Thoracic aorta (tissue), 2 donors: ENCODE measurements around the gene TMEM208. TPM values are rescaled to one million over a fixed set of nuclear protein-coding genes. Genes with fewer than 3 reads are reported as not detected.
A peak's percentile ranks its signal among the peaks of the same experiment; 100 is the strongest.

Experiments used
- ATAC-seq: fragments of 150-250 bp; one replicate; pipeline ENCODE4 v1.8.0; 2017; ENCODE audit warnings: low read depth; ENCODE audit not compliant: insufficient number of reproducible peaks, low FRiP score
- DNase-seq: peaks from one replicate; pipeline ENCODE4 v3.0.0-alpha.2; 2020; ENCODE audit warnings: low spot score
- H3K27ac ChIP-seq, 2 donors: fragments of 200-600 bp; sonication (generic); 1 replicate in 1 of 2; 2 replicates in 1 of 2; pipeline ENCODE4 v1.5.1; 2016; ENCODE audit warnings: mild to moderate bottlenecking in 2 of 2, moderate library complexity in 2 of 2
- H3K27me3 ChIP-seq: fragments of 200-600 bp; sonication (generic); replicated peaks from 2 replicates; pipeline ENCODE4 v1.6.0; 2016; ENCODE audit warnings: mild to moderate bottlenecking; ENCODE audit not compliant: insufficient read depth
- H3K36me3 ChIP-seq: fragments of 200-600 bp; sonication (generic); one replicate; pipeline ENCODE4 v1.5.1; 2016
- H3K4me1 ChIP-seq, 2 donors: fragments of 200-600 bp; sonication (generic); 1 replicate in 1 of 2; 2 replicates in 1 of 2; pipeline versions ENCODE4 v1.5.1 to v1.6.0; 2016; ENCODE audit warnings: low read depth in 2 of 2, mild to moderate bottlenecking in 1 of 2; ENCODE audit not compliant: control insufficient read depth in 1 of 2
- H3K4me3 ChIP-seq: fragments of 200-600 bp; sonication (generic); 2 replicates; pipeline ENCODE4 v1.5.1; 2016; ENCODE audit warnings: mild to moderate bottlenecking
- H3K9me3 ChIP-seq: fragments of 200-600 bp; sonication (generic); 2 replicates; pipeline ENCODE4 v1.5.1; 2016
- CTCF ChIP-seq: fragments of 200-600 bp; sonication (generic); IDR thresholded peaks from one replicate; pipeline ENCODE4 v1.5.1; 2019; ENCODE audit warnings: antibody characterized with exemption
- total RNA-seq, 2 donors: library from RNA; depleted of rRNA; stranded (reverse); fragments of >200 nt; gene quantifications; one replicate each; pipeline versions ENCODE4 v1.1.0 to v1.2.3, GENCODE V29; 2016

The TMEM208 gene
- total RNA-seq, 2 donors from 2014 or later: 21.2 to 32.2 TPM

GRCh38 chr16:67260426-67261063, 33.6 kb downstream of the TMEM208 start:
- H3K27me3 ChIP-seq: no peaks in the 10 kb centered on the region
- DNase-seq (no peak), ATAC-seq (peak; percentile 63)
- H3K4me1 ChIP-seq: no peaks in the 10 kb centered on the region
- H3K36me3 ChIP-seq: no peaks in the 10 kb centered on the region
- H3K4me3 ChIP-seq: no peak overlapping the region
- TF ChIP-seq CTCF: no peak
- H3K9me3 ChIP-seq: no peaks in the 10 kb centered on the region
- no peak overlapping the region for H3K27ac ChIP-seq

- ATAC-seq (no peak), DNase-seq (no peak)
- no peaks in the 10 kb centered on the region for H3K36me3 ChIP-seq
- no peak overlapping the region for H3K27ac ChIP-seq
- TF ChIP-seq CTCF: no peak
- H3K4me3 ChIP-seq: no peak overlapping the region
- H3K9me3 ChIP-seq: no peaks in the 10 kb centered on the region
- no peaks in the 10 kb centered on the region for H3K4me1 ChIP-seq
- H3K27me3 ChIP-seq: no peaks in the 10 kb centered on the region
These were observed 36.3 kb downstream of the TMEM208 start for GRCh38 chr16:67263201-67263600.

- no peak for DNase-seq
- H3K4me1 ChIP-seq: no peaks in the 10 kb centered on the region
- no peaks in the 10 kb centered on the region for H3K9me3 ChIP-seq
- H3K4me3 ChIP-seq: no peak overlapping the region
- no peak for TF ChIP-seq CTCF
- H3K27me3 ChIP-seq: no peaks in the 10 kb centered on the region
- ATAC-seq: no peak
- H3K36me3 ChIP-seq: no peaks in the 10 kb centered on the region
- H3K27ac ChIP-seq: no peak overlapping the region
These were observed 37.3 kb downstream of the TMEM208 start for GRCh38 chr16:67264277-67264676.

- Histone ChIP-seq H3K4me1 (no peaks in the 10 kb centered on the region), H3K27ac (no peak overlapping the region), H3K9me3 (no peaks in the 10 kb centered on the region), H3K4me3 (no peak overlapping the region), H3K36me3 (no peaks in the 10 kb centered on the region), H3K27me3 (no peaks in the 10 kb centered on the region)
- TF ChIP-seq CTCF: no peak
- DNase-seq: no peak
- no peak for ATAC-seq
These were observed 37.9 kb downstream of the TMEM208 start for GRCh38 chr16:67264866-67265265.

- Histone ChIP-seq H3K4me1 (no peaks in the 10 kb centered on the region), H3K9me3 (no peaks in the 10 kb centered on the region), H3K36me3 (no peaks in the 10 kb centered on the region), H3K27ac (no peak overlapping the region), H3K27me3 (no peaks in the 10 kb centered on the region), H3K4me3 (no peak overlapping the region)
- ATAC-seq (no peak), DNase-seq (no peak)
- TF ChIP-seq CTCF: no peak
These were observed 38.9 kb downstream of the TMEM208 start for GRCh38 chr16:67265834-67266233.
